DMS 273 (cell line): ENCODE measurements around the gene MAP4K3.

ENCODE experiments used
- DNase-seq: peaks from one replicate; lab custom pipeline; 2025; ENCODE audit not compliant: unreplicated experiment; lab: John Stamatoyannopoulos, UW

Gene MAP4K3

DNA sequence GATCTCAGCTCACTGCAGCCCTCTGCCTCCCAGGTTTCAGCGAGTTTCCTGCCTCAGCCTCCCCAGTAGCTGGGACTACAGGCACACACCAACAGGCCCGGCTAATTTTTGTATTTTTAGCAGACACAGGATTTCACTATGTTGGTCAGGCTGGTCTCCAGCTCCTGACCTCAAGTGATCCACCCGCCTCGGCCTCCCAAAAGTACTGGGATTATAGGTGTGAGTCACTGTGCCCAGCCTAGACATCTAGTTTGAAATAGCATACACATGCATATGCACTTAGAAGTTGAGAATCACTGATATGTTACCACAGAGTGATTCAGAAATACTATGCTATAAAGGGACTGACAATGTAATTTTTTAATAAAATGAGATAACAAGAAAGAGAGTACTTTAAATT is 123.5 kb downstream of the MAP4K3 start:
- no peak for DNase-seq

DNA sequence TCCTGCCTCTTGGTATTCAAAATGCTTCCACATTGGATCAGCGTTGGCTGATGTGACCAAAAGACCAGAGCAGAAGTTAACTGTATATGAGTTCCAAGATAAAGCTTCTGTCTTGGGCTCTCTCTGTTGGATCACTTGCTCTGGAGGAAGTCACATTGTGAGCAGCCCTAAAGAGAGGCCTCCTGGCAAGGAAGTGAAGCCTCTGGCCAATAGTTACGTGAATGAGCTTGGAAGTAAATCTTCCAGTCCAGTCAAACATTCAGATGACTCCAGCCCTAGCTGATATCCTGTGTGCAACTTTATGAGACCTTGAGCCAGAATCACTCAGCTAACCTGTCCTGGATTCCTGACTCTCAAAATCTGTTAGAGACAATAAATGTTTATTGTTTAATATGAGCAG is 125.6 kb downstream of the MAP4K3 start:
- no peak for DNase-seq

DNA sequence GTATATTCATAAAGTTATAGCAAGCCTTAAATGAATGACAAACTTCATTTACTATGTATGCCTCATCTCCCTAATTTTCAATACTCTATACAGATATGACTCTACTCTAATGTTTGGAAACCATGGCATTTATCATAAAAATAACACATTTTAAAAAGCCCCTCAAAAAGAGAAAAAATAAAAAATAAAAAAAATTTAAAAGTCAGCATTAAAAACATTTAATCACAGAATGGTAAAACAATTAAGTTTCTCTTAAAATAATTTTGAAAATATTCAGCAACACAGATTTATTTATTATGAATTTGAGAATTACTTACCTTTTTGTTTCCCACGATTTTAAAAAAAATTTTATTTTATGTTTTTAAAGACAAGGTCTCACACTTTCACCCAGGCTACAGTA is 128.3 kb downstream of the MAP4K3 start:
- no peak for DNase-seq

DNA sequence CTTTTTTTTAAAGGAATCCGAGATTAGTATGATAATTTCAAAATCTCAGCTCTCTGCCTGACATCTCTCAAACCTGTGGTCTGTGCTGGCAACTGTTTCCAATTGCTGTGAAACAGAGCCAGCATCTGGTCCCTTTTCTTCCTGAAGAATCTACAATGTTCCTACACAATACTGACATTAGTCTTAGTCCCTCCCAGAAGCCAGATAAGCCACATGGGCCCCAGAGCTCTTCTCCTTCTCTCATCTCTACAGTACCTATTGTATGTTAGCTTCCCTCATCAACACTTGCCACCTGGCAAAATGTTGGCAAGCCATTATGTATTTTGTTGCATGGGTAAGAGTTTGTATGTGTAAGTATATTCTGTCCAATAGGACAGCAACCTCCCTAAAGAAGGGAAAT is 130.5 kb downstream of the MAP4K3 start:
- no peak for DNase-seq

DNA sequence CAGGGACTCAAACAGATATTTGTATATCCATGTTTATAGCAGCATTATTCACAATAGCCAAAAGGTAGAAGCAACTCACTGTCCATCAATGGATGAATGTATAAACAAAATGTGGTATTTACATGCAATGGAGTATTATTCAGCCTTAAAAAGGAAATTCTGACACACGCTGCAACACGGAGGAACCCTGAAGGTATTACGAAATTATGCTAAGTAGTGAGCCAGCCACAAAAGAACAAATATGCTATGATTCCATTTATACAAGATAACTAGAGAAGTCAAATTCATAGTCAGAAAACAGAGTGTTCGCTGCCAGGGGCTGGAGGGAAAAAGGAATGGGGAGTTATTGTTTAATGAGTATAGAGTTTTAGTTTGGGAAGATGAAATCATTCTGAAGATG is 132.4 kb downstream of the MAP4K3 start:
- no peak for DNase-seq

DNA sequence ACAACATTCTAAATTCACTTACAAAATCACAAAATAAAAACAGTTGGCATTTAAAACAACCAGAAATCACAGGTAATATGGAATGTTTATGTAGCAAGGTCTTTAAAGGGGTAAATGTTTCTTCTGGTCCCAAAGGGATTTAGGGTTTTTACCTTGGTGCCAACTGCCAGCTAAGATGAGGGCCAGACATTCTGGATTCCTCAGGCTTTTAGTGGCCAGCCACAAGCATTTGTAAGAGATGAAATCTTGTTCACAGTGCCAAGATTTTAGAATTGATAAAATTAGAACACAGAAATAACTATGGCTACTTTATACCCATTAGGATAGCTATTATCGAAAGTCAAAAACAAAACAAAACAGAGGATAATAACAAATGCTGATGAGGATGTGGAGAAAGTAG is 132.9 kb downstream of the MAP4K3 start:
- no peak for DNase-seq

DNA sequence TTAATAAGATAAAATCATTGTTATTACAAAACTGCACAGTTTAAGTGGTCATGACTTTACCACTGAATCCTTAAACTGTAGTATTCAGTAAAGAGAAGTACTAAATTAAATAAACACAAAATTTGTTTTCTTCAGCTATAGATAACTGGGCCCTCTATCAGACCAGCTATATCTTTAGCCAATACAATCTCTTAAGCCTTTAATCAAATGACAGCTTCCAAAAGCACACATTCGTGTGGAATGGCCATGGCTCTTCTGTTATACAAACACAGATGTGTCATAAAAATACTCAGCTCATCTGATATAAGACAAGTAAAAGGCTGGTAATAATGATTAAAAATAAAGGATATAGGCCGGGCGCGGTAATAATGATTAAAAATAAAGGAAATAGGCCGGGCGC is 135.7 kb downstream of the MAP4K3 start:
- DNase-seq: no peak

DNA sequence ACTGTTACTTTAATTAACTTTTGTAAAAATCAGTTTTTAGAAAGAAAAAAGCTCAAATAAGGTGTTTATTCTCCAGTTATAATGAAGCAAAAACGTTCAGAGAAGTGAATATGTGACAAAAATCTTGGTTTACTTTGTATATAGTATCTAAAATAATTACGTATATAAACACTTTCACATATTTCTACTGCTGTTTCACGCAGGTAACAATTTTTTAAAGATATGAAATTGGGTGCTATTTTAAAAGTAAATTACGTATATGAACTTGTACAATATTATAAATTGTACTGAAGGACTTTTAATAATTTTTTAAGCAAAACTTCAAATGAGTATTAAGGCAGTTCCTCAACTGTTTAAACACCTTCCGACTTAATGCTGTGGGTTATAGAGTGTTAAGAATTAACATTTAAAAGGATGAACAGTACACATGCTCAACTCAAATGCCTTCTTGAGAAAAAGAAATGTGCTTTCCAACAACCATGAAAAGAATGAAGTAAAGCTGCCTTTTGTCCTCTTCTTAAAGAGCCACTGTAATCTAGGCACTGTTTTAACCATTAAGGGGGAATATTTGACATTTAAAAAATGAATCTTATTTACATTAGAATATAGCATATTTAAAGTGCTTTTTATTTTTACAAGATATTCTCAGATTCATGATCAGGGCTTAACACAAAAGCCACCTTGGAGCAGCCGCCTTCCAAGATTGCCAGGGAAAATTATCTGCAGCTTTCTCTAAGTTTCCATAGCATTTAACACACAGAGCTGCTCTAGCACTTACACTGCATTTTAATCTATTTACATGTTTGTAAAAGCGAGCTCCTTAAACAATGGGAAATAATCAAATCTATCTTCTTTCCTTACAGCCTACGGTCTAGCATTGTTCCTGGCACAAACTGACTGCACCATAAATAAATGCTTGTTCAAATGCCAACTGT is 136.8 kb downstream of the MAP4K3 start:
- no peak for DNase-seq

DNA sequence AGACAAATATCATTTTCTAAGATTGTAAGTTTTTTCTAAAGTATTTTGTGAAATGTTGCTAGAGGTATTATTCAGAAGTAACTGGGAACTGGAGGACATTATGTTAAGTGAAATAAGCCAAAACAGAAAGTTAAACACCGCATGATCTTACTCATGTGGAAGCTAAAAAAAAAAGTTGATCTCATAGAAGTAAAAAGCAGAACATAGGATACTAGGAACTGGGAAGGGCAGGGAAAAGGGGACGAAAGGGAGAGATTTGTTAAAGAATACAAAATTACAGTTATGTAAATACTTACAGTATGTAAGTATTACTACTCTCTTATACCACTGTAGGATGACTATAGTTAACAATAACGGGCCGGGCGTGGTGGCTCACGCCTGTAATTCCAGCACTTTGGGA is 146.7 kb downstream of the MAP4K3 start:
- DNase-seq: no peak

DNA sequence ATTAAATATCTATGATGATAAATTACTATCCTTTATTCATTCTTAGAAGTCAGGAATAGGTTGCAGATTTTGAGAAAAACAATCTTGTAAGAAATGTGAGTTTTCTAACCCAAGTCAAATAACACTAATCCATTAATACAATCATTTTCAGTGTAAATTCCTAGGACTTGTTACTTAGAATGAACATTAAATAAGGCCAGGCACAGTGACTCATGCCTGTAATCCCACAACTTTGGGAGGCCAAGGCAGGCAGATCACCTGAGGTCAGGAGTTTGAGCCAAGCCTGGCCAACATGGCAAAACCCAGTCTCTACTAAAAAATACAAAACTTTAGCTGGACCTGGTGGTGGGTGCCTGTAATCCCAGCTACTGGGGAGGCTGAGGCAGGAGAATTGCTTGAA is 147.5 kb downstream of the MAP4K3 start:
- DNase-seq: no peak

DNA sequence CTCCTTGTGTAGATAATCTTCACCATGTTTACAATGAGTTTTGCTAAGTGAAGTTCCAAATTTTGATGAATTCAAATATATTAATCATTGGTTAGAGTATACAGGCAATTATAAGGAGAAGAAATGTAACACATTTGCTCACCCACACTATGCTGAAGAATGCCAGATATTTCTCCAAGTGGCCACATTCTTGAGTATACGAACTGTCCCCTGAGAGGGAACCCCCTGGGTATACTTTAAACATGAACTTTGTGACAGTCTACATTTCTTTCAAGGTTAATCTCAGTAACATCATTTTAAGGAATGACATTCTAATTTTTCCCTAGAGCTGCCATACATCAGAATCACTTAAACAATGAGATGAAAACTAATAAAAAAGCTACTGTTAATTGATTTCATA is 153.5 kb downstream of the MAP4K3 start:
- DNase-seq: no peak

DNA sequence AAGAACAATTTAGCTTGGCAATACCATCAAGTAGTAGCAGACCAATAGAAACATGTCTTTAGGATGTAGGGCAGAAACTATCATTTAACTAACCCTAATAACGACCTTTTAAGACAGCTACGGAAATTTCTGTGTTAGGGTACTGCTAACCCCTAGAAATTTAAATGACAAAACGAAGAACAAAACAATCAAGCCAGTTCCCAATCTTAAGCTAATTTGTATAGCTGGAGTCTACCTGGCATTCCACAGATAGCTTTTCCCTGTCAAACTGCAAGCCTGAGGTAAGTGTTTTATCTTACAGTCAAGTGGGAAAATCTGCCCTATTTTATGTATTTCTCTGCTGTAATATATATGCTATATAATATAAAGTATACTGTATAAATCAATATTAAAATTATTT is 155.7 kb downstream of the MAP4K3 start:
- DNase-seq: no peak

DNA sequence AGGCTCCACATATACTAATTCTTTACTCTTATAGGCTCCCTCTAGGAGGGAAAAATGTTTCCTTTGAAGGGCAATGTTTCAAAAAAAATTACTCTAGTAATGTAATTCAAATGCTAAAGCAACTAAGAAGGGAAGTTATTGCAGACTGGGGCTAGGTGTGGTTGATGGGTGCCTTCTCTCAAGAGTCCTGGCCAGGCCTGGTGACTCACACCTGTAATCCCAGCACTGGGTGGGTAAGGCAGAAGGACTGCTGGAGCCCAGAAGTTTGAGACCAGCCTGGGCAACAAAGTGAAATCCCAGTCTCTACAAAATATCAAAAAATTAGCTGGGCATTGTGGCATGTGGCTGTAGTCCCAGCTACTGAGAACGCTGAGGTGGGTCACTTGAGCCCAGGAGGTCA is 162.1 kb downstream of the MAP4K3 start:
- DNase-seq: no peak

DNA sequence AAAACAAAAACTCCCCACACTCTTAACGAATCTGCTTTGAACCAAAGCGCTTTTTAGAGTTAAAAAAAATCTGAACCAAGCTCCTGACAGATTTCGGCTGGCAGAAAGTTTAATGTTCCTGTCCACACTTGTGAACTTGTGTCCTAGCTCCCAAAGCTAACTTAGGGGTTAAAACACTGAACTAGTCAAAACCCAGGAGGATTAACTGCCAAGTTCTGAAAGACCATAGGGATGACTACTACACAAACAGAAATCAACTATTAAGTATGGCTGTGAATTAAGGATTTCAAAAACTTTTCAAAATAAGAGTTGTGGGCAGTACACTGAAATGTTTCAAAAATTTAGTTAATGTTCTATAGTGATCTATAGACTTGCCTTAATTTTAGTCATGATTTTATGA is 167.1 kb downstream of the MAP4K3 start:
- no peak for DNase-seq

DNA sequence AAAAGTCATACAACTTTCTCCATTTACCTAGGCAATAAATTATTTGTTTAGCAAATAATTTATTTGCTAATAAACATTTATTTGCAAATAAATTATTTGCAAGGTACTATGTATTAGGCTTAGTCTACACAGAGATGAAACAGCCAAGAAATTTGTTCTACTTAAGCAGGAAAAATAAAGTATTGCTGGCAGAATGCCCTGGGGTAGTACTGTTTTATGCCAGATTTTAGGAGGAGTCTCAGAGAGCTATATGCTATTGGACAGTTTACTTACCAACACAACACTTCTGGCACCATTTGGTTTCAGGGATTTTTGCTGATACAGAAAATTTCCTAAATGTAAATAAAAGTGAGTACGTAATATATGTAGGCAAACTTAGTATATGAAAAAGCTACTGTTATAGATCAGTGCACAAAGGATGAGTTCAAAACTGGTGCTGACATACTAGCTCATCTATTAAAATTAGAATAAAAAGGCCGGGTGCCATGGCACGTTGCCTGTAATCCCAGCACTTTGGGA is 170.1 kb downstream of the MAP4K3 start:
- DNase-seq: no peak

DNA sequence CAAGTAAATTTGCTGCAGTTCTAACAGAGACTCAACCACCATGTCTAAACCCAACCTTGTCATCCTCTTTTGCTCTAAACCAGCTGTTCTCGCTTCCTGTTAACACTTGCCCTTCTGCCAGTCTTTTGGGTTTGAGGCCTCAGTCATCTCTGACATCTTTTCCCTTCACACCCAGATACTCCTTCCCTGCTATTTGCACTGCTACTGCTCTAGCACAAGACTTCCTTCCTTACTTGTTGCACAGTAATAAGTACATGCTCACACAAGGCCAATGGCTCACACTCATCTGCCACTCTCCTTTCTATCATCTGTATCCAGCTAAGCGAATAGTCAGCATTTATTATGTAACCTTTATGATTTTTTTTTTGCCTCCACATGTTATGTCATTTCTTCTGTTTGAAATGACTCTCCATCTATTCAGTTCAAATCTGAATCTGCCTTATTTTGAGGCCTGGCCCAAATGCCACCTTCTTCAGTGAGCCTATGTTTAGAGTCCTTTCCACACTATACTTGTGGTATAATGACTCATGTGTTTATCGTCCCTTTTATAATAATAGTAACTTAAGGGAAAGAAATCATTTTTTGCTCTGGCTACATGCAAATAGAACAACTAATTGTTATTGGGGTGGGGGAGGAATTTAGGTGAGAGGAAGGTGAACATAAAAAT is 170.8 kb downstream of the MAP4K3 start:
- DNase-seq: no peak

DNA sequence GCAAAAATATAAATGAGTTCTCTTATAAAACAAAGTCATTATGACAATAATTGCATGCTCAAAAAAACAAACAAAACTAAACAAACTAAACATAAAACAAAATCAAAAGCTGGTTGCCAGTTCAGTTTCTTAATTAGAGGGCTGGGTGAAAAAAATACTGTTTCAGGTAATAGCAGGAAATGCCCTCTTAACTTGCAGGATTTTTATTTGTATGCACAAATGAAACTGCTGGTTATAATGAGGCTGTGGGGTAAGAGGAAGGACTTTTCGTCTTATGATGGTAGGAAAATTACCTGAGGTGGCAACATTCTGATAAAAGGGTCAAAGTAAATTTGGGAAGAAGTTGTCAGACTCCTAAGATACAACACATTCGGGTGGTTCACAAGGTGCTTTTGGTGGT is 171.8 kb downstream of the MAP4K3 start:
- no peak for DNase-seq

DNA sequence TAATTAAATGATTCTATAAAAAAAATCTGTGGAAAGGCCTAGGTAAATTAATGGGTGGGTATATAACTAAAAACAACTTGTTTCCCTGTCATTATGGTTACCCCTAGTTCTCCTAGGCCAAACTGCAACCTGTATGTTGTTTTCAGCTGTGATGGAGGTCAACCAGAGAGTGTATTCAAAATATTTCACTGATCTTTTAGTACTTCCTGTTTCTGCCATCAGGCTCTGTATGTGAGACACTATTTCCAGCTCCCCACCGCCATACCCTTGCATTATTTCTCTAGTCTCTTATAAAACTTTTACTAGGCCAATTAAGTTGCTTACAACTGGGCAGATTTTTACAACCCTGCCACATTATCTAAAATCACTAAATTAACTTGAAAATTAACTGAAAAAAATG is 172.4 kb downstream of the MAP4K3 start:
- DNase-seq: no peak

DNA sequence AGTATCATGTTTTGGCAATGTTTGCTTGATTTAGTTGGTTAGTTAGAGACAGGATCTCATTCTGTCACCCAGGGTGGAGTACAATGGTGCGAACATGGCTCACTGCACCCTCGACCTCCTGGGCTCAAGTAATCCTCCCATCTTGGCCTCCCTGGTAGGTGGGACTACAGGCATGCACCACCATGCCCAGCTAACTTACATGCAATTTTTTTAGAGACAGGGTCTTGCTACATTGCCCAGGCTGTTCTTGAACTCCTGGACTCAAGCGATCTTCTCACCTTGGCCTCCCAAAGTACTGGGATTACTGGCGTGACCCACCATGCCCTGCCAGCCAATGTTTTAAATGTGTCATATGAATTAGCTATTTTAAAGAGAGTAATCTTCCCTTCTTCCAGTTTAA is 177.0 kb downstream of the MAP4K3 start:
- DNase-seq: no peak

DNA sequence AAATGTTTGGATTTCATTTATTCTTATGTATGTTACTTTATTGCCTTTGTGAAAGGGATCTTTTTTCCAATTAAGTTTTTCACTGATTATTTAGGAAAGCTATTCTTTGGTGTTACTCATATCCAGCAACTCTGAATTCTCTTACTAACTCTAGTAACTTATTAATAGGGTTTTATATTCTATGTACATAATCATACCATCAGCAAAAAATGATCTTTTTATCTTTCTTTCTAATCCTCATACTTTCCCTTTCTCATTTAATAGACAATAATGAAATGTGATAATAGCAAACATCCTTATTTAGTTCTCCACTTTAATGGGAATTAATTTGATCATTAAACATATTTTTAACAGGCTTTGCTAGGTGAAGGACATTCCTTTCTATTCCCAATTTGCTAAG is 181.0 kb downstream of the MAP4K3 start:
- no peak for DNase-seq

DNA sequence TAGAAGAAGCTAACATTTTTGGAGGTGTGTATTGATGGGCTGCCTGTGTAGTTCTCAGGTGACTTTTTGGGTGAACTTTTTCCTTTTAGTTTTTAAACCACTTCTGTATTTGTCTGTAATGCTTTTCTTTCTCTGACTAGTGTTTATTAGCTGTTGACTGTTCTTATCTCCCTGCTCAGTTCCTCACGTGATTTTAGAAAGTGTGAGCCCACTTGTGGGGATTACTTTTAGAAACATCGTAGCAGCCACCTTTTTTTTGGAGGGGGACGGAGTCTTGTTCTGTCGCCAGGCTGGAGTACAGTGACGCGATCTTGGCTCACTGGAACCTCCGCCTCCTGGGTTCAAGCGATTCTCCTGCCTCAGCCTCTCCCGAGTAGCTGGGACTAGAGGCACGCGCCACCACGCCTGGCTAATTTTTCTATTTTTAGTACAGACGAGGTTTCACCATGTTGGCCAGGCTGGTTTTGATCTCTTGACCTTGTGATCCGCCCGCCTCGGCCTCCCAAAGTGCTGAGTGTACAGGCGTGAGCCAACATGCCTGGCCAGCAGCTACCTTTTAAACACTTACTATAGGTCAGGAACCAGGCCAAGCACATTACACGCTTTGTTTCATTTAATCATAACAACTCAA is 184.1 kb downstream of the MAP4K3 start:
- DNase-seq: no peak

DNA sequence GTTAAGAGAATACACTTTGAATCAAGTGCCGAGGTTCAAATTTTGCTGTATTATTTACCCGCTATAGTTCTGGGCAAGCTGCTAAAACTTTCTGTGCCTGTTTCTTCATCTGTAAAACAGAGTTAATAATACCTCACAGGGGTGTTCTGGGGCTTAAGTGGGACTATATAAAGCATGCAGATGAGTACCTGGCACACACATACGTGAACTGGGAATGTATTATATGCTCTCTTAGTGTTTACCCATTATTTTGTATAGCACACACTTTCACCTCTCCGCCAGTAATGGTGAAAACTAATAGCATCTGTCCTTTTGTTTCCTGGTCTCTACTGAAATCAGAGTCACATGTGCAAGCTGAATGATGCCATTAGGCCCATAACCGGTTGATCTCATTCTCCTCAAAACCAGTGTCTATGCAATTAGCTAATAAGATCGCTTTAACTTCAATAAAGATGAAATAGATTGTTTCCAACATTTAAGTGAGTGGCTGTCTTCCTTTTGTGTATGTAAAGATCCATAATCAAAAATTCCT is 189.5 kb downstream of the MAP4K3 start:
- DNase-seq: no peak
